HepG2 (cell line): Measurements from ENCODE around the gene PSMG4. TPM values are rescaled to one million over a fixed set of nuclear protein-coding genes. Genes with fewer than 3 reads are reported as not detected.
A peak's percentile ranks its signal among the peaks of the same experiment; 100 is the strongest.

Source experiments
- ELF3 ChIP-seq: IDR thresholded peaks from 2 replicates; pipeline ENCODE4 v1.6.1; 2016; ENCODE audit warnings: missing genetic modification reagents, missing compliant biosample characterization
- FOXO1 ChIP-seq: sonication (generic); formaldehyde crosslinking; IDR thresholded peaks from 2 replicates; pipeline ENCODE4 v1.4.0; 2020; ENCODE audit warnings: missing genetic modification reagents
- HDAC2 ChIP-seq: sonication (generic); formaldehyde crosslinking; IDR thresholded peaks from 2 replicates; pipeline ENCODE4 v1.4.0; 2020; ENCODE audit warnings: missing genetic modification reagents
- HNF1B ChIP-seq: sonication (generic); formaldehyde crosslinking; IDR thresholded peaks from 2 replicates; pipeline ENCODE4 v1.5.1; 2020; ENCODE audit warnings: mild to moderate bottlenecking, moderate library complexity, missing genetic modification reagents
- IRF2 ChIP-seq: IDR thresholded peaks from 2 replicates; pipeline ENCODE4 v1.6.1; 2018; ENCODE audit warnings: missing genetic modification reagents, missing compliant biosample characterization
- KAT8 ChIP-seq: IDR thresholded peaks from 2 replicates; pipeline ENCODE4 v1.6.1; 2016; ENCODE audit warnings: missing genetic modification reagents, missing compliant biosample characterization
- KLF11 ChIP-seq: IDR thresholded peaks from 2 replicates; pipeline ENCODE4 v1.6.1; 2016; ENCODE audit warnings: missing compliant biosample characterization
- KLF15 ChIP-seq: sonication (generic); formaldehyde crosslinking; IDR thresholded peaks from 2 replicates; pipeline ENCODE4 v1.8.1; 2023; ENCODE audit warnings: borderline replicate concordance, mild to moderate bottlenecking, inconsistent platforms, missing genetic modification reagents, mixed read lengths
- KLF16 ChIP-seq, 2 experiments: sonication (generic) in 1 of 2; formaldehyde crosslinking in 1 of 2; IDR thresholded peaks; 2 replicates each; pipeline versions ENCODE4 v1.6.1 to v1.8.0; 2016 to 2023; ENCODE audit warnings: missing genetic modification reagents in 2 of 2, missing compliant biosample characterization in 1 of 2
- KMT2B ChIP-seq: IDR thresholded peaks from 2 replicates; pipeline ENCODE4 v1.6.1; 2016; ENCODE audit warnings: missing genetic modification reagents, missing compliant biosample characterization
- MED8 ChIP-seq: sonication (generic); formaldehyde crosslinking; IDR thresholded peaks from 2 replicates; pipeline ENCODE4 v1.8.1; 2023; ENCODE audit warnings: mild to moderate bottlenecking, missing genetic modification reagents; ENCODE audit not compliant: insufficient replicate concordance
- MIER2 ChIP-seq: IDR thresholded peaks from 2 replicates; pipeline ENCODE4 v1.6.1; 2016; ENCODE audit warnings: missing biosample characterization, missing genetic modification reagents
- MXD3 ChIP-seq: IDR thresholded peaks from 2 replicates; pipeline ENCODE4 v1.6.1; 2016; ENCODE audit warnings: mild to moderate bottlenecking, missing biosample characterization, missing genetic modification reagents
- SP140L ChIP-seq: sonication (generic); formaldehyde crosslinking; IDR thresholded peaks from 2 replicates; pipeline ENCODE4 v1.4.0; 2020; ENCODE audit warnings: missing genetic modification reagents, borderline replicate concordance
- TFE3 ChIP-seq: IDR thresholded peaks from 2 replicates; pipeline ENCODE4 v1.6.1; 2016
- ZFP36L1 ChIP-seq: sonication (generic); formaldehyde crosslinking; IDR thresholded peaks from 2 replicates; pipeline ENCODE4 v1.8.0; 2022; ENCODE audit warnings: mild to moderate bottlenecking, missing genetic modification reagents, moderate library complexity
- ZNF12 ChIP-seq: sonication (generic); formaldehyde crosslinking; IDR thresholded peaks from 2 replicates; pipeline ENCODE4 v1.5.0; 2020; ENCODE audit warnings: missing genetic modification reagents
- ZNF225 ChIP-seq: sonication (generic); formaldehyde crosslinking; IDR thresholded peaks from 2 replicates; pipeline ENCODE4 v1.4.0; 2020; ENCODE audit warnings: mild to moderate bottlenecking, missing genetic modification reagents
- ZNF33A ChIP-seq: sonication (generic); formaldehyde crosslinking; IDR thresholded peaks from 2 replicates; pipeline ENCODE4 v1.5.1; 2020; ENCODE audit warnings: missing genetic modification reagents, mild to moderate bottlenecking, moderate library complexity, borderline replicate concordance
- ZNF44 ChIP-seq: sonication (generic); formaldehyde crosslinking; IDR thresholded peaks from 2 replicates; pipeline ENCODE4 v1.5.1; 2020; ENCODE audit warnings: mild to moderate bottlenecking, missing genetic modification reagents
- ZNF451 ChIP-seq: sonication (generic); formaldehyde crosslinking; IDR thresholded peaks from 2 replicates; pipeline ENCODE4 v1.5.0; 2020; ENCODE audit warnings: mild to moderate bottlenecking, missing genetic modification reagents
- ZNF512 ChIP-seq: sonication (generic); formaldehyde crosslinking; IDR thresholded peaks from 2 replicates; pipeline ENCODE4 v1.4.0; 2020; ENCODE audit warnings: mild to moderate bottlenecking, missing genetic modification reagents
- ZNF572 ChIP-seq: sonication (generic); formaldehyde crosslinking; IDR thresholded peaks from 2 replicates; pipeline ENCODE4 v1.5.1; 2020; ENCODE audit warnings: mild to moderate bottlenecking, missing genetic modification reagents
- ZNF614 ChIP-seq: IDR thresholded peaks from 2 replicates; pipeline ENCODE4 v1.6.1; 2018; ENCODE audit warnings: missing biosample characterization, missing genetic modification reagents, inconsistent platforms, borderline replicate concordance
- ZNF709 ChIP-seq: sonication (generic); formaldehyde crosslinking; IDR thresholded peaks from 2 replicates; pipeline ENCODE4 v1.5.0; 2020; ENCODE audit warnings: mild to moderate bottlenecking, missing genetic modification reagents
- ZNF768 ChIP-seq: sonication (generic); formaldehyde crosslinking; IDR thresholded peaks from 2 replicates; pipeline ENCODE4 v1.4.0; 2020; ENCODE audit warnings: missing genetic modification reagents
- ZSCAN22 ChIP-seq: sonication (generic); formaldehyde crosslinking; IDR thresholded peaks from 2 replicates; pipeline ENCODE4 v1.4.0; 2020; ENCODE audit warnings: mild to moderate bottlenecking, missing genetic modification reagents
- polyA plus RNA-seq, 8 experiments: library from polyadenylated mRNA; depleted of rRNA in 3 of 8; stranded (reverse) in 7 of 8; unstranded in 1 of 8; fragments of >200 nt; fragmentation: Illumina TruSeq in 4 of 8; extraction: Trizol in 4 of 8; gene quantifications; 2 replicates each; pipeline versions ENCODE4 v1.2.1 to v1.2.3, GENCODE V29; 2011 to 2016; ENCODE audit warnings: low read depth in 4 of 8, missing spikeins in 1 of 8, mixed read lengths in 1 of 8; ENCODE audit not compliant: insufficient read depth in 1 of 8
- total RNA-seq, 5 experiments: library from RNA; depleted of rRNA; stranded (reverse); fragments of >200 nt; fragmentation: Illumina TruSeq; extraction: Trizol; gene quantifications; 2 replicates each; pipeline ENCODE4 v1.2.3, GENCODE V29; 2016; ENCODE audit warnings: low read depth in 1 of 5

Gene PSMG4
- total and polyA plus RNA-seq, 2 of the 13 experiments (the other 11 are each of a cell fraction or from before 2014, with no cell fraction given), result 28.5 to 32.8 TPM

- TF ChIP-seq TFE3 (CRISPR knock-in tag), result 0 out of 2 replicates have a peak, but pooled peaks have one; percentile 26
- TF ChIP-seq ZSCAN22, result no peak; the same call in 1 of the 2 replicates
- TF ChIP-seq ZNF512, result peak; percentile 55; the same call in 1 of the 2 replicates
- 0 out of 2 replicates have a peak, but pooled peaks have one; percentile 22 for TF ChIP-seq KMT2B (CRISPR knock-in tag)
- TF ChIP-seq ZNF12 (CRISPR knock-in tag), result peak; percentile 61; the same call in 1 of the 2 replicates
- peak; percentile 0; the same call in 1 of the 2 replicates for TF ChIP-seq ZNF709 (CRISPR knock-in tag)
- TF ChIP-seq MXD3 (CRISPR knock-in tag), result peak; percentile 34; the same call in 1 of the 2 replicates
- peak; percentile 16; the same call in 1 of the 2 replicates for TF ChIP-seq KLF15 (CRISPR knock-in tag)
- TF ChIP-seq ZNF225 (CRISPR knock-in tag), result peak; percentile 55; the same call in 1 of the 2 replicates
- peak; percentile 41; the same call in 1 of the 2 replicates for TF ChIP-seq FOXO1 (CRISPR knock-in tag)
- no peak for TF ChIP-seq MIER2 (CRISPR knock-in tag)
- 0 out of 2 replicates have a peak, but pooled peaks have one; percentile 23 for TF ChIP-seq ELF3 (CRISPR knock-in tag)
- TF ChIP-seq KLF16 (CRISPR knock-in tag; IDR thresholded peaks at IDR 0.05), result 0 out of 4 replicates have a peak, but pooled peaks of 1 of the 2 experiments have one; percentile 42
- 0 out of 2 replicates have a peak, but pooled peaks have one; percentile 40 for TF ChIP-seq KLF11 (CRISPR knock-in tag)
- TF ChIP-seq HDAC2, result peak; percentile 39; the same call in 1 of the 2 replicates
- peak; percentile 64 for TF ChIP-seq ZNF572
- 0 out of 2 replicates have a peak, but pooled peaks have one; percentile 27 for TF ChIP-seq ZNF451 (CRISPR knock-in tag)
- TF ChIP-seq MED8 (CRISPR knock-in tag), result peak; percentile 40
- no peak for TF ChIP-seq ZNF44 (CRISPR knock-in tag)
- 0 out of 2 replicates have a peak, but pooled peaks have one; percentile 20 for TF ChIP-seq ZNF768 (CRISPR knock-in tag)
- TF ChIP-seq HNF1B (CRISPR knock-in tag), result peak; percentile 50; the same call in 1 of the 2 replicates
- TF ChIP-seq SP140L (CRISPR knock-in tag), result no peak
- 0 out of 2 replicates have a peak, but pooled peaks have one; percentile 30 for TF ChIP-seq KAT8 (CRISPR knock-in tag)
- TF ChIP-seq IRF2 (CRISPR knock-in tag), result 0 out of 2 replicates have a peak, but pooled peaks have one; percentile 22
- no peak for TF ChIP-seq ZFP36L1 (CRISPR knock-in tag)
- TF ChIP-seq ZNF614 (CRISPR knock-in tag), result 0 out of 2 replicates have a peak, but pooled peaks have one; percentile 45
- TF ChIP-seq ZNF33A (CRISPR knock-in tag), result no peak
These were observed 778 bp downstream of the PSMG4 start (continued) for GRCh38 chr6:3259491-3259958.
